ENCODE results near the gene IFITM10. TPM values are rescaled to one million over a fixed set of nuclear protein-coding genes. Genes with fewer than 3 reads are reported as not detected.

The IFITM10 gene
- total and polyA plus RNA-seq, 10 of the 15 experiments (the other 5 are each of a cell fraction or from before 2014, with no cell fraction given) = 0.04 to 0.27 TPM; not detected in 8

GRCh38 chr11:1737080-1737757 lies 13.2 kb downstream of the IFITM10 start:
- H3K4me2 ChIP-seq (ENCODE audit: control insufficient read depth, insufficient read depth) = no peak overlapping the region
- POLR2A ChIA-PET = no interaction called here
- CTCF ChIA-PET = no interaction called here
- 48% methylated on average over 6 of the region's 6 CpGs for WGBS (ENCODE audit: insufficient coverage, insufficient replicate concordance, low lambda C conversion rate, missing lambda C conversion rate)
- no peak for FAIRE-seq
- DNase-seq (ENCODE audit: low read depth, low spot score) = no peak
- TF ChIP-seq CREM (IDR thresholded peaks at IDR 0.05; ENCODE audit: low read depth) (no peak), FOS (IDR thresholded peaks at IDR 0.05; ENCODE audit: borderline replicate concordance, extremely low read depth, insufficient read length) (no peak)
- intact Hi-C loops (cut with micrococcal nuclease; ENCODE audit: unreplicated experiment) (no loop called here), in situ Hi-C loops (cut with MboI) (no loop called here)
- RAD21 ChIA-PET (ENCODE audit: unreplicated experiment) = no interaction called here
- no peak overlapping the region for H3K9ac ChIP-seq (ENCODE audit: control insufficient read depth, insufficient read depth, low read length)
- no TSS peak for BruUV-seq (replicated peaks)
- SMC1A ChIA-PET (ENCODE audit: uncharacterized antibody, unreplicated experiment) = no interaction called here
- no peak overlapping the region for H2AFZ ChIP-seq (ENCODE audit: control insufficient read depth, low read depth, low read length)
- H3K36me3 ChIP-seq (ENCODE audit: control insufficient read depth in 2 of 2, insufficient read depth in 2 of 2, low read length in 1 of 2) = no peaks in the 10 kb centered on the region
- ATAC-seq = no peak
- peaks cover 2% of the 10 kb centered on the region; the same call in 2 of the 3 replicates for H3K9me3 ChIP-seq (replicated peaks; ENCODE audit: control insufficient read depth, insufficient read depth, low read length)
- no peak overlapping the region for H3K27ac ChIP-seq (ENCODE audit: control insufficient read depth, insufficient read depth)
- H4K20me1 ChIP-seq (ENCODE audit: control insufficient read depth, insufficient read depth) = no peaks in the 10 kb centered on the region
- H3K27me3 ChIP-seq (replicated peaks in 1 of 2; ENCODE audit: control insufficient read depth in 2 of 2, insufficient read depth in 2 of 2, low read length in 1 of 2) = no peaks in the 10 kb centered on the region
- no peaks in the 10 kb centered on the region for H3K4me1 ChIP-seq (ENCODE audit: control insufficient read depth, insufficient read depth, low read length)
- no peak overlapping the region for H3K4me3 ChIP-seq
- no peaks in the 10 kb centered on the region for H3K79me2 ChIP-seq (ENCODE audit: control insufficient read depth, insufficient read depth, low read length)

DNA sequence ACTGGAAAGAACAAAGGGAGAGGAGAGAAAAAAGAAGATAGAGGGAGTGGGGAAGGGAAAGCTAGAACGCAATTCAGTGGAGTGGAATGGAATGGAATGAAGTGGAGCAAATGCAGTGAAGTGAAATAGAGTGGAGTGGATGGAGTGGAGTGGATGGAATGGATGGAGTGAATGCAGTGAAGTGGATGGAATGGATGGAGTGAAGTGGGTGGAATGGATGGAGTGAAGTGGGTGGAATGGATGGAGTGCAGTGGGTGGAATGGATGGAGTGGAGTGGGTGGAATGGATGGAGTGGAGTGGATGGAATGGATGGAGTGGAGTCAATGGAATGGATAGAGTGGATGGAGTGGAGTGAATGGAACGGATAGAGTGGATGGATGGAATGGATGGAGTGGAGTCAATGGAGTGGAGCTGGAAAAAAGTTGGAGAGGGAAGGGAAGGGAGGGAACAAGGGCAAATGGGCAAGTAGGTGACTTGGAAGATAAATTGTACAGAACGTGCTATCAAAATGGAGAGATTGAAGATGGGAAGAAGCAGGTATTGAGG lies 13.9 kb downstream of the IFITM10 start:
- H3K36me3 ChIP-seq (ENCODE audit: control insufficient read depth in 2 of 2, insufficient read depth in 2 of 2, low read length in 1 of 2) = no peaks in the 10 kb centered on the region
- ChIA-PET POLR2A (no interaction called here), CTCF (no interaction called here)

More for the DNA sequence above, 13.9 kb downstream of the IFITM10 start:
- FAIRE-seq (no peak), ATAC-seq (no peak), DNase-seq (ENCODE audit: low read depth, low spot score) (no peak)
- SMC1A ChIA-PET (ENCODE audit: uncharacterized antibody, unreplicated experiment) = no interaction called here
- H2AFZ ChIP-seq (ENCODE audit: control insufficient read depth, low read depth, low read length) = no peak overlapping the region
- no peak overlapping the region for H3K9ac ChIP-seq (ENCODE audit: control insufficient read depth, insufficient read depth, low read length)
- BruUV-seq (replicated peaks) = no TSS peak
- no peaks in the 10 kb centered on the region for H3K27me3 ChIP-seq (replicated peaks in 1 of 2; ENCODE audit: control insufficient read depth in 2 of 2, insufficient read depth in 2 of 2, low read length in 1 of 2)
- intact Hi-C loops (cut with micrococcal nuclease; ENCODE audit: unreplicated experiment) (no loop called here), in situ Hi-C loops (cut with MboI) (no loop called here)
- peaks cover 2% of the 10 kb centered on the region; the same call in 2 of the 3 replicates for H3K9me3 ChIP-seq (replicated peaks; ENCODE audit: control insufficient read depth, insufficient read depth, low read length)
- RAD21 ChIA-PET (ENCODE audit: unreplicated experiment) = no interaction called here
- no peak overlapping the region for H3K4me2 ChIP-seq (ENCODE audit: control insufficient read depth, insufficient read depth)
- no peaks in the 10 kb centered on the region for H3K79me2 ChIP-seq (ENCODE audit: control insufficient read depth, insufficient read depth, low read length)
- no peak overlapping the region for H3K4me3 ChIP-seq
- 32% methylated on average over 3 of the region's 3 CpGs for WGBS (ENCODE audit: insufficient coverage, insufficient replicate concordance, low lambda C conversion rate, missing lambda C conversion rate)
- H4K20me1 ChIP-seq (ENCODE audit: control insufficient read depth, insufficient read depth) = no peaks in the 10 kb centered on the region
- H3K27ac ChIP-seq (ENCODE audit: control insufficient read depth, insufficient read depth) = no peak overlapping the region
- H3K4me1 ChIP-seq (ENCODE audit: control insufficient read depth, insufficient read depth, low read length) = no peaks in the 10 kb centered on the region
- TF ChIP-seq EZH2 (IDR thresholded peaks at IDR 0.05; ENCODE audit: borderline replicate concordance, control insufficient read depth, low read depth, low read length) = no peak
- no peak for TF ChIP-seq PBX3 (IDR thresholded peaks at IDR 0.05; ENCODE audit: insufficient replicate concordance, low read depth, low read length)
- TF ChIP-seq, protein P1, sequence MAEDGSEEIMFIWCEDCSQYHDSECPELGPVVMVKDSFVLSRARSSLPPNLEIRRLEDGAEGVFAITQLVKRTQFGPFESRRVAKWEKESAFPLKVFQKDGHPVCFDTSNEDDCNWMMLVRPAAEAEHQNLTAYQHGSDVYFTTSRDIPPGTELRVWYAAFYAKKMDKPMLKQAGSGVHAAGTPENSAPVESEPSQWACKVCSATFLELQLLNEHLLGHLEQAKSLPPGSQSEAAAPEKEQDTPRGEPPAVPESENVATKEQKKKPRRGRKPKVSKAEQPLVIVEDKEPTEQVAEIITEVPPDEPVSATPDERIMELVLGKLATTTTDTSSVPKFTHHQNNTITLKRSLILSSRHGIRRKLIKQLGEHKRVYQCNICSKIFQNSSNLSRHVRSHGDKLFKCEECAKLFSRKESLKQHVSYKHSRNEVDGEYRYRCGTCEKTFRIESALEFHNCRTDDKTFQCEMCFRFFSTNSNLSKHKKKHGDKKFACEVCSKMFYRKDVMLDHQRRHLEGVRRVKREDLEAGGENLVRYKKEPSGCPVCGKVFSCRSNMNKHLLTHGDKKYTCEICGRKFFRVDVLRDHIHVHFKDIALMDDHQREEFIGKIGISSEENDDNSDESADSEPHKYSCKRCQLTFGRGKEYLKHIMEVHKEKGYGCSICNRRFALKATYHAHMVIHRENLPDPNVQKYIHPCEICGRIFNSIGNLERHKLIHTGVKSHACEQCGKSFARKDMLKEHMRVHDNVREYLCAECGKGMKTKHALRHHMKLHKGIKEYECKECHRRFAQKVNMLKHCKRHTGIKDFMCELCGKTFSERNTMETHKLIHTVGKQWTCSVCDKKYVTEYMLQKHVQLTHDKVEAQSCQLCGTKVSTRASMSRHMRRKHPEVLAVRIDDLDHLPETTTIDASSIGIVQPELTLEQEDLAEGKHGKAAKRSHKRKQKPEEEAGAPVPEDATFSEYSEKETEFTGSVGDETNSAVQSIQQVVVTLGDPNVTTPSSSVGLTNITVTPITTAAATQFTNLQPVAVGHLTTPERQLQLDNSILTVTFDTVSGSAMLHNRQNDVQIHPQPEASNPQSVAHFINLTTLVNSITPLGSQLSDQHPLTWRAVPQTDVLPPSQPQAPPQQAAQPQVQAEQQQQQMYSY (CRISPR knock-in tag; IDR thresholded peaks at IDR 0.05) = no peak
- TF ChIP-seq RAD51 (IDR thresholded peaks at IDR 0.05) = no peak

Data from GM12878 (cell line).